Keratinocyte (primary cell): ENCODE data around the gene PFKFB4.

Source experiments
- CTCF ChIP-seq, 3 experiments: IDR thresholded peaks in 1 of 3; conservative IDR thresholded peaks in 1 of 3; optimal IDR thresholded peaks in 1 of 3; 2 replicates in 2 of 3; 3 replicates in 1 of 3; pipeline versions ENCODE3 to v1.5.1; 2011; ENCODE audit warnings: low read length in 3 of 3, mild to moderate bottlenecking in 3 of 3, moderate library complexity in 2 of 3, control low read depth in 1 of 3, inconsistent platforms in 1 of 3; ENCODE audit not compliant: insufficient read depth in 2 of 3; ENCODE audit errors: extremely low read depth in 1 of 3
- EZH2 ChIP-seq: IDR thresholded peaks from one replicate; pipeline ENCODE4 v1.6.1; 2012; ENCODE audit warnings: inconsistent platforms, mild to moderate bottlenecking, low read length, moderate library complexity

GRCh38 chr3:48598323-48599076 lies 41.9 kb upstream of the PFKFB4 start:
- no peak for TF ChIP-seq CTCF (optimal IDR thresholded peaks at IDR 0.05 in 1 of 3, IDR thresholded peaks at IDR 0.05 in 1 of 3, conservative IDR thresholded peaks at IDR 0.05 in 1 of 3; ENCODE audit: extremely low read depth in 1 of 3, insufficient read depth in 2 of 3, low read length in 3 of 3)
- no peak for TF ChIP-seq EZH2
